ENCODE data around the gene PCDH9.

PCDH9 gene

DNA sequence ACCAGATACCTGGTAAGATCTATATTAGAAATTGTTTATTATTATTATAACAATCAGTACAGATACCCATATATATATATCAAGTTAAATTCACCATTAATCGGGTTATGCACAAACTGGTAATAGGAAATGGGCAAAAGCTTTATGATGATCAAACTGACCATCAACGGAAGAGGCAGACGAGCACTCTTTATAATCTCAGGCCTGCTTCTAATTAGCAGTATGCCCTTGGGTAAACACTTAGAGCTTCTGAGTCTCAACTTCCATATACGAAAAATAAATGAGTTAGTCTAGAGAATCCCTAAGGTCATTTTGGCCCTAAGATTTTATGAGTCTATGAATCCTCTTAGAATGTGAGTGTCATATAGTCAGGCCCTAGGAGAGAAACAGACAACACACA, 710.9 kb downstream of the PCDH9 start:
- H3K27ac ChIP-seq (ENCODE audit: low read depth, low read length) = no peak overlapping the region

DNA sequence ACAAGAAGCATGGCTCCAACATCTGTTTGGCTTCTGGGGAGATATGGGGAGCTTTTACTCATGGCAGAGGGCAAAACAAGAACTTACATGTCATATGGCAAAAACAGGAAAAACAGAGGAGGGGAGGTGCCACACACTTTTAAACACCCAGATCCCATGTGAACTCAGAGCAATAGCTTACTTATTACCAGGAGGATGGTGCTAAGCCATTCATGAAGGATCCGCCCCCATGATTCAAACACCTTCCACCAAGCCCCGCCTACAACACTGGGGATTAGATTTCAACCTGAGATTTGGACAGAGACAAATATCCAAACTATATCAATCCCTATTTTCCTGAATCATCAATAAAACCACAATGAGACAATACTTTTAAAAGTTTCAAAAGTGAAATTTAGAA, 712.1 kb downstream of the PCDH9 start:
- Histone ChIP-seq H3K9me3 (ENCODE audit: insufficient read depth, low read depth, low read length) (no peaks in the 10 kb centered on the region), H3K27ac (ENCODE audit: low read depth, low read length) (no peak overlapping the region), H3K4me1 (ENCODE audit: insufficient read depth, low read length) (no peaks in the 10 kb centered on the region), H3K4me3 (ENCODE audit: low read length) (no peak overlapping the region), H3K27me3 (ENCODE audit: insufficient read depth, low read length) (no peaks in the 10 kb centered on the region), H3K9ac (ENCODE audit: low read depth, low read length) (no peak overlapping the region), H3K36me3 (ENCODE audit: insufficient read depth, low read length) (no peaks in the 10 kb centered on the region)
- 97% methylated on average over 2 of the region's 2 CpGs for WGBS

More for the DNA sequence above, 710.9 kb downstream of the PCDH9 start:
- no peaks in the 10 kb centered on the region for H3K9me3 ChIP-seq (ENCODE audit: insufficient read depth, low read depth, low read length)
- WGBS = 98% methylated on average over 4 of the region's 4 CpGs
- no peaks in the 10 kb centered on the region for H3K27me3 ChIP-seq (ENCODE audit: insufficient read depth, low read length)
- H3K4me3 ChIP-seq (ENCODE audit: low read length) = no peak overlapping the region
- no peak overlapping the region for H3K9ac ChIP-seq (ENCODE audit: low read depth, low read length)
- H3K36me3 ChIP-seq (ENCODE audit: insufficient read depth, low read length) = no peaks in the 10 kb centered on the region
- no peaks in the 10 kb centered on the region for H3K4me1 ChIP-seq (ENCODE audit: insufficient read depth, low read length)

DNA sequence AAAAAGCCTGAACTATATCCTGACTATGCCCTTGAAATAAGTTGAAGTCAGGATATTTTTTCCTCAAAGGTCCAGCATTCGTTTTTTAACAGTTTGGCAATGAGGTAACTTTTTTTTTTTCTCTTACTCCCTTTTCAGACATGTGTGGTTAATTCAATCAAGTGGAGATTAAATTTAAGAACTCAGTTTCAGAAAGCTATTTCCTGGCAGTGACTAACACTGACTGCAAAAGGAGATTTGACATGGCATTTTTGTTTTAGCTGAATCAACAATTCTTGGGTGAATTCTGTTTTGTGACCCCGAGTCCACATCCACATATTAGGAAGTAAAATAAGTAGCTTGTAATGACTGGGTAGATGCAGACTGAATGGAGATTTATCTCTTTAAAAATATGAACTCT, 716.4 kb downstream of the PCDH9 start:
- H3K36me3 ChIP-seq (ENCODE audit: insufficient read depth, low read length) = no peaks in the 10 kb centered on the region
- no peaks in the 10 kb centered on the region for H3K27me3 ChIP-seq (ENCODE audit: insufficient read depth, low read length)
- no peak overlapping the region for H3K9ac ChIP-seq (ENCODE audit: low read depth, low read length)
- H3K9me3 ChIP-seq (ENCODE audit: insufficient read depth, low read depth, low read length) = no peaks in the 10 kb centered on the region
- no peak overlapping the region for H3K4me3 ChIP-seq (ENCODE audit: low read length)
- H3K27ac ChIP-seq (ENCODE audit: low read depth, low read length) = no peak overlapping the region
- 83% methylated on average over 1 of the region's 2 CpGs for WGBS
- H3K4me1 ChIP-seq (ENCODE audit: insufficient read depth, low read length) = no peaks in the 10 kb centered on the region

DNA sequence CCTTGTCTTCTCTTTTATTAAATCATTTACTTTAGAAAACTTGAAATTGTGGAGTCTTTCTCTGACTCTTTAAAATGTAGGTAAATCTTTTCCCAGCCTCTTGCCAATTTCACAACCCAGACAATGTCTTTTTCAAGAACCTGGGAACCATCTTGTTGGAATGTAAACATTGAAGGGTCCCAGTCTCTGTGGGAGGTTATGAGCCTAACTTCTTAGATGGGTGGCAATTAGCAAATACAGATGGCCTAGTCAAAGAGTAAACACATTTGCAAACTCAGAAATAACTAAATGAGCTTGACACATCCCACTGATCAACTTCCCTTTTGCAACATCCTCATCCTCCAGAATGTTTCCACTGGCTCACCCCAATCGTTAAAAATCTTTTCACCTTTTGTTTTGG, 721.0 kb downstream of the PCDH9 start:
- H3K27me3 ChIP-seq (ENCODE audit: insufficient read depth, low read length) = no peaks in the 10 kb centered on the region
- H3K4me1 ChIP-seq (ENCODE audit: insufficient read depth, low read length) = peaks cover 7% of the 10 kb centered on the region
- H3K4me3 ChIP-seq (ENCODE audit: low read length) = no peak overlapping the region
- WGBS = 94% methylated on average over 1 of the region's 1 CpG
- no peaks in the 10 kb centered on the region for H3K9me3 ChIP-seq (ENCODE audit: insufficient read depth, low read depth, low read length)
- H3K9ac ChIP-seq (ENCODE audit: low read depth, low read length) = no peak overlapping the region
- H3K27ac ChIP-seq (ENCODE audit: low read depth, low read length) = no peak overlapping the region
- H3K36me3 ChIP-seq (ENCODE audit: insufficient read depth, low read length) = no peaks in the 10 kb centered on the region

DNA sequence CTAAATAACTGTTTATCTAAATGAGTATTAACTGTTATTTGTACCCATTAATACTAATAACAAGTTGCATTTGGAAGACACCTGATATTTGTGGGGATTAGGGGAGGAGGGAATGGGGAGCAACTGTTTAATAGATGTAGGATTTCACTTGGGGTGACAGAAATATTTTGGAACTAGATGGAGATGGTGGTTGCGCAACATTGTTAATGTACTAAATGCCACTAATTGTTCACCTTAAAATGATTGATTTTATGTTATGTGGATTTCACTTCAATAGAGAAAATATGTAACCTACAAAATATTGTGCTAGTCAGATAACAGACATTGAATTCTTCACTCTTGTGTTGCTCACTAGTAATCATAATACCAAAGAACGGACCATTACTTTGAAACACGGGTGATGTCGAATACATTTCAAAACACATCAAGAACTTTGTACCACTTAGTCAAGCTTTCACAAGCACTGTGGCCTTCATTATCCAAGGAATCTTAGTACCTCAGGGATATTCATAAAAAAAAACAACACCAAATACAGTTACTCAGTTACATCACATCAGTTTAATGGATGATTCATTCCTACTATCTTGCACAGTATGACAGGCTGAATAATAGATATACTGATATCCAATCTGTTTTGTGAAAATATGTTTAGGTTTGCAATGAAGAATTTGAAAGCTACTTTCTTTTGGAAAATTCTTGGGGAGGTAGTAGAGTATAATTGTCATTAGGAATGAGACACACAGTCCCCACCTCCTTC, 721.8 kb downstream of the PCDH9 start:
- Histone ChIP-seq H3K4me3 (ENCODE audit: low read length) (no peak overlapping the region), H3K4me1 (ENCODE audit: insufficient read depth, low read length) (peaks cover 15% of the 10 kb centered on the region), H3K36me3 (ENCODE audit: insufficient read depth, low read length) (no peaks in the 10 kb centered on the region), H3K27ac (ENCODE audit: low read depth, low read length) (no peak overlapping the region), H3K27me3 (ENCODE audit: insufficient read depth, low read length) (no peaks in the 10 kb centered on the region), H3K9ac (ENCODE audit: low read depth, low read length) (no peak overlapping the region), H3K9me3 (ENCODE audit: insufficient read depth, low read depth, low read length) (no peaks in the 10 kb centered on the region)
- WGBS = 92% methylated on average over 4 of the region's 4 CpGs

DNA sequence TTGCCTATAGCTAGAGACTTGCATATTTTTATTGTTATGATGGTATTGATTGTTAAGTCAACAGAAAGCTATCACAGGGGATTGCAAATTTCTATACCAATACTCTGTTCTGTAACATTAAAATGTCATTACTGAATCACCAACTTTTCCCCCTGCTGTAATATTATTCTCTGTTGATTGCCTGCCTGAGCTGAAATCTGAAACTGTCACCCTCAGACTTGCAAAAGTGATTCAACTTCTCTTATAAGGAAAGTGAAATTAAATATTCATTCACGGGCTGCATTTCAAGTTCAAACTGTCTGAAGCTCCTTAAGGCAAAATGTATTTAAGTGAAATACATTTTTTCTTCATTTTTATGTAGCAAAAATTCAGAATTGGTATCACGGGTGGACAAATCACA, 723.2 kb downstream of the PCDH9 start:
- H3K27ac ChIP-seq (ENCODE audit: low read depth, low read length) = no peak overlapping the region
- H3K4me3 ChIP-seq (ENCODE audit: low read length) = no peak overlapping the region
- no peaks in the 10 kb centered on the region for H3K27me3 ChIP-seq (ENCODE audit: insufficient read depth, low read length)
- H3K4me1 ChIP-seq (ENCODE audit: insufficient read depth, low read length) = peaks cover 23% of the 10 kb centered on the region
- no peaks in the 10 kb centered on the region for H3K36me3 ChIP-seq (ENCODE audit: insufficient read depth, low read length)
- no peak overlapping the region for H3K9ac ChIP-seq (ENCODE audit: low read depth, low read length)
- H3K9me3 ChIP-seq (ENCODE audit: insufficient read depth, low read depth, low read length) = no peaks in the 10 kb centered on the region
- 100% methylated on average over 2 of the region's 2 CpGs for WGBS

DNA sequence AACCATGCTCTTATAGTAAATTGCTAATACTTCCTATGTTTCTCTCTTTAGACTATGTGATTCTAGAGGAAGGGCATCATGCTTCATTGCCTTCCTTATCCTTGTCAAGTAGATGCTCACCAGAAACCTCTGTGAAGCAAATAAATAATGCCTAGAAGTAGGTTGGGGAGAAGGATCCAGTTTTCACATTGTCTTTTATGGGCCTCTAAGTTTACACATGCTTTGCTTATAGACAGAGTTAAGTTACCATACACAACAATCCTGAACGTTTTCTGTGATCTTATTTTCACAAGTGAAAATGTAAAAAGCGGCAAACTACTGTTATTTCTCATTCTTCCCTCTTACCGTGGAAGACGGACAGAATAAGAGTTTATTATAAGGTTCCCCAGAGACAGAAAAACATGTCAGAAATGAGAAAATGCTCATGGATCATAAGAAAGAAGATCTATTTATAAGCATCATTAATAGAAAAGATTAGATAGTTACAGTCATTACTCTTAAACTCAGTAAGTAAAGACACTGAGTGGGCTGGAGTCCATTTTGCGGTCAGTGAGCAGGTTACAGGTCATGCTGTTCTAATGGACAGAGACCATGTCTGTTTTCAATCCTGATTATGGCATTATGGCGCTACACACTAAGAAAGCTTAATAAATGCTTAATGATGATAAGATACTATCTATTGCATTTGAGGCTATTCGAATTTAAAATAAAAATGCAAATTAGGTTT, 723.9 kb downstream of the PCDH9 start:
- H3K4me1 ChIP-seq (ENCODE audit: insufficient read depth, low read length) = peaks cover 23% of the 10 kb centered on the region
- no peaks in the 10 kb centered on the region for H3K27me3 ChIP-seq (ENCODE audit: insufficient read depth, low read length)
- no peak overlapping the region for H3K9ac ChIP-seq (ENCODE audit: low read depth, low read length)
- H3K9me3 ChIP-seq (ENCODE audit: insufficient read depth, low read depth, low read length) = no peaks in the 10 kb centered on the region
- 97% methylated on average over 4 of the region's 7 CpGs for WGBS
- no peak overlapping the region for H3K4me3 ChIP-seq (ENCODE audit: low read length)
- no peaks in the 10 kb centered on the region for H3K36me3 ChIP-seq (ENCODE audit: insufficient read depth, low read length)
- no peak overlapping the region for H3K27ac ChIP-seq (ENCODE audit: low read depth, low read length)

DNA sequence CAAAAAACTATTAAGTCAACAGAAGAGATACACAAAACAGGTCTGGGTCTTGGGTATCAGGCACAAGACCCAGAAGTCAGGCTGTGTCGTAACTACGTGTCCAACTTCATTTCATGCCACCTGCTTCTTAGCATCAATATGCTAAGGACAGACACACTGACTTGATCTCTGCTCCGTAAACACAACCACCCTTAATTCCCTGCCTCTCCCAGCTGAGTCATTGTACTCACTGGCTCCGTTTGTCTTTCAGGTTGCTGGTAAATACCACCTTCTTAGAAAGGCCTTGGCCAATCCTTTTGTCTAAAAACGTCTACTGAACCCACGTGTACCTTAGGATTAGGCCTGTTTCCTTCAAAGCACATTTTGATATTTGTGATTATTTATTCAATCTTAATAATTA, 726.2 kb downstream of the PCDH9 start:
- Histone ChIP-seq H3K9ac (ENCODE audit: low read depth, low read length) (no peak overlapping the region), H3K27me3 (ENCODE audit: insufficient read depth, low read length) (no peaks in the 10 kb centered on the region), H3K9me3 (ENCODE audit: insufficient read depth, low read depth, low read length) (no peaks in the 10 kb centered on the region), H3K4me1 (ENCODE audit: insufficient read depth, low read length) (peaks cover 23% of the 10 kb centered on the region), H3K4me3 (ENCODE audit: low read length) (no peak overlapping the region), H3K36me3 (ENCODE audit: insufficient read depth, low read length) (no peaks in the 10 kb centered on the region), H3K27ac (ENCODE audit: low read depth, low read length) (no peak overlapping the region)
- WGBS = 66% methylated on average over 6 of the region's 6 CpGs

DNA sequence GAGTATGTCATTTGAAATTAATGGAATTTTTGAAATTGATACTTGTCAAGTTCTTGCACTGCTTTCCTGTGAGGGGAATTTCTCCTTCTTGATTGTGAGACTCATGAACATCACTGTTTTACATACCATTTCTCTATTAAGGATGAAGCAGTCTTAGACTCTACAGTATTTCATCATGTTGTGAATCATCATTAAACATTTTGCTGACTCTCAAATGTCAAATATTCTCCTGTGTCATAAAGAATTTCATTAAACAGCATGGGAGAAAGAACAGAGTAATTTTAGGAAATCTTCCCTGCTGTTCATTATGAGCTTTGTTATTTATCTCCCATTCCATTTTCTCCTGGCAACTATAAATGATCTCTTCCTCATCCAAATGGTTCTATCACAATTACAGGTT, 729.0 kb downstream of the PCDH9 start:
- H3K27me3 ChIP-seq (ENCODE audit: insufficient read depth, low read length) = no peaks in the 10 kb centered on the region
- H3K4me3 ChIP-seq (ENCODE audit: low read length) = no peak overlapping the region
- H3K27ac ChIP-seq (ENCODE audit: low read depth, low read length) = no peak overlapping the region
- H3K4me1 ChIP-seq (ENCODE audit: insufficient read depth, low read length) = peaks cover 23% of the 10 kb centered on the region
- no peaks in the 10 kb centered on the region for H3K36me3 ChIP-seq (ENCODE audit: insufficient read depth, low read length)
- H3K9ac ChIP-seq (ENCODE audit: low read depth, low read length) = no peak overlapping the region
- no peaks in the 10 kb centered on the region for H3K9me3 ChIP-seq (ENCODE audit: insufficient read depth, low read depth, low read length)

DNA sequence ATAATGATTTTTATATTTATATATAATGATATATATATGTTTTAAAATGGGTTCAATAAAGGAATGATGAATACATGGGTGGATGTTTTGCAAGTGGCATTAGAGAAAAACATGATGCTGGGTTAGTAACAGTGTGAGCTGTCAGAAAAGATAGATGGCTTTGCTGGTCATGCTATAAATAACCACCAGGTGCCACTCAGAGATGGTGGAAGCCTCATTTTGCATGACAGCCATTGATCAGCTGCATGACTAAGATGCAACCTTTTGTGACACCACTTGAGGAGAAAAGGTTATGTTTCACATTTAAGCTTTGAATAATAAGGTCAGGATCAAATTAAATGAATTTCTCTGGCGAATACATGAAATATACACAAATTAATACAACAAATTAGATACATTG, 737.7 kb downstream of the PCDH9 start:
- H3K9me3 ChIP-seq (ENCODE audit: insufficient read depth, low read depth, low read length) = no peaks in the 10 kb centered on the region
- no CpG with 5 or more reads among the region's 1 CpG for WGBS
- H3K4me1 ChIP-seq (ENCODE audit: insufficient read depth, low read length) = no peaks in the 10 kb centered on the region
- H3K27ac ChIP-seq (ENCODE audit: low read depth, low read length) = no peak overlapping the region
- no peak overlapping the region for H3K9ac ChIP-seq (ENCODE audit: low read depth, low read length)
- H3K4me3 ChIP-seq (ENCODE audit: low read length) = no peak overlapping the region
- H3K36me3 ChIP-seq (ENCODE audit: insufficient read depth, low read length) = no peaks in the 10 kb centered on the region
- H3K27me3 ChIP-seq (ENCODE audit: insufficient read depth, low read length) = no peaks in the 10 kb centered on the region

DNA sequence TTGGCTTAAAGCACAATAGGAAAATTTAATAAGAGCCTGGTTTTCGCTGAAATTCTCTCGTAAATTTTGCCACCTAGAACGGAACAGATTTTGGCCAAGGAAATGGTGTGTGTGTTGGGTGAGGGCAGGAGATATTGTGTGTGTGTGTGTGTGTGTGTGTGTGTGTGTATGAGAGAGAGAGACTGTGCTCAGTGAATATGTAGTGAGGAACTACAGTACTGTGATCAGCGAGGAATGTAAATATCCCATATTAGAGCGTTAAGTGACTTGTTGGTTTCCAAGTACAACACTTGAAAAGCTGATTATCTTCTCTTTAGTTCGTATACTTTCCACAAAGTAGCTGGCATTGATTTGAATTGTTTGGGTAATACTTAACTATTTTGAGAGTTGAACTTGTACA, 738.9 kb downstream of the PCDH9 start:
- Histone ChIP-seq H3K9ac (ENCODE audit: low read depth, low read length) (no peak overlapping the region), H3K27ac (ENCODE audit: low read depth, low read length) (no peak overlapping the region), H3K4me1 (ENCODE audit: insufficient read depth, low read length) (no peaks in the 10 kb centered on the region), H3K4me3 (ENCODE audit: low read length) (no peak overlapping the region), H3K27me3 (ENCODE audit: insufficient read depth, low read length) (no peaks in the 10 kb centered on the region), H3K9me3 (ENCODE audit: insufficient read depth, low read depth, low read length) (no peaks in the 10 kb centered on the region), H3K36me3 (ENCODE audit: insufficient read depth, low read length) (no peaks in the 10 kb centered on the region)
- WGBS = 93% methylated on average over 6 of the region's 6 CpGs

All from HUES64 (cell line).